Stimulated activated CD8-positive, alpha-beta memory T cell treated with anti-CD3 and anti-CD28 coated beads, Interleukin-4, amount 100 ng/mL, for 24 hours (primary cell): ENCODE measurements around the gene EEF1AKMT3.

Experiments used
- DNase-seq: peaks from one replicate; pipeline ENCODE4 v3.0.0-alpha.2; 2020; ENCODE audit warnings: low read depth

The EEF1AKMT3 gene

GRCh38 chr12:57772429-57773322 is at the start of gene EEF1AKMT3:
Gene EEF1AKMT3, plus strand, starts transcription at chr12:57772614. Its CDS starts 111 bp downstream, at chr12:57772725.
- DNase-seq = no peak

GRCh38 chr12:57722716-57723629 is 49.4 kb upstream of the EEF1AKMT3 start:
- no peak for DNase-seq

- no peak for DNase-seq
These were observed 48.8 kb upstream of the EEF1AKMT3 start for GRCh38 chr12:57723630-57723962.

- no peak for DNase-seq
These were observed 48.1 kb upstream of the EEF1AKMT3 start for GRCh38 chr12:57724003-57724935.

GRCh38 chr12:57724936-57725740 is 47.3 kb upstream of the EEF1AKMT3 start:
- no peak for DNase-seq

GRCh38 chr12:57725851-57726150 is 46.6 kb upstream of the EEF1AKMT3 start:
- no peak for DNase-seq

- DNase-seq = no peak
These were observed 46.1 kb upstream of the EEF1AKMT3 start for GRCh38 chr12:57726151-57726883.

GRCh38 chr12:57726884-57727757 is 45.3 kb upstream of the EEF1AKMT3 start:
- DNase-seq = no peak

- DNase-seq = no peak
These were observed 44.5 kb upstream of the EEF1AKMT3 start for GRCh38 chr12:57727758-57728395.

GRCh38 chr12:57729321-57729844 is 43.0 kb upstream of the EEF1AKMT3 start:
- no peak for DNase-seq

GRCh38 chr12:57730336-57731067 is 41.9 kb upstream of the EEF1AKMT3 start:
- no peak for DNase-seq

GRCh38 chr12:57731411-57732080 is 40.9 kb upstream of the EEF1AKMT3 start:
- no peak for DNase-seq

- DNase-seq = no peak
These were observed 40.1 kb upstream of the EEF1AKMT3 start for GRCh38 chr12:57732270-57732669.

GRCh38 chr12:57732726-57733593 is 39.5 kb upstream of the EEF1AKMT3 start:
- no peak for DNase-seq

- DNase-seq = no peak
These were observed 38.5 kb upstream of the EEF1AKMT3 start for GRCh38 chr12:57733928-57734327.

GRCh38 chr12:57734591-57734990 is 37.8 kb upstream of the EEF1AKMT3 start:
- no peak for DNase-seq
